ENCODE data around the gene ADRA2A.

The ADRA2A gene

GRCh38 chr10:111125102-111125501 is 48.3 kb downstream of the ADRA2A start:
- DNase-seq: no peak
- Histone ChIP-seq H3K4me3 (ENCODE audit: low read depth in 1 of 2, low read length in 2 of 2) (no peak overlapping the region), H3K79me2 (ENCODE audit: insufficient read depth, low read length) (no peaks in the 10 kb centered on the region), H3K9ac (ENCODE audit: low read depth, low read length) (no peak overlapping the region), H2AFZ (ENCODE audit: low read depth, low read length) (no peak overlapping the region), H3K9me3 (ENCODE audit: insufficient read depth, low read length, severe bottlenecking) (no peaks in the 10 kb centered on the region), H3K4me1 (ENCODE audit: insufficient read depth, low read length) (no peaks in the 10 kb centered on the region), H3K27me3 (ENCODE audit: insufficient read depth, low read length, poor library complexity) (no peaks in the 10 kb centered on the region), H3K36me3 (ENCODE audit: insufficient read depth, low read length) (no peaks in the 10 kb centered on the region), H3K27ac (ENCODE audit: low read length) (no peak overlapping the region), H3K4me2 (ENCODE audit: insufficient read depth, low read length) (no peak overlapping the region), H4K20me1 (ENCODE audit: insufficient read depth, low read length) (no peaks in the 10 kb centered on the region)
- no peak for ATAC-seq (ENCODE audit: insufficient read depth, low read depth)
- TF ChIP-seq, protein P1, sequence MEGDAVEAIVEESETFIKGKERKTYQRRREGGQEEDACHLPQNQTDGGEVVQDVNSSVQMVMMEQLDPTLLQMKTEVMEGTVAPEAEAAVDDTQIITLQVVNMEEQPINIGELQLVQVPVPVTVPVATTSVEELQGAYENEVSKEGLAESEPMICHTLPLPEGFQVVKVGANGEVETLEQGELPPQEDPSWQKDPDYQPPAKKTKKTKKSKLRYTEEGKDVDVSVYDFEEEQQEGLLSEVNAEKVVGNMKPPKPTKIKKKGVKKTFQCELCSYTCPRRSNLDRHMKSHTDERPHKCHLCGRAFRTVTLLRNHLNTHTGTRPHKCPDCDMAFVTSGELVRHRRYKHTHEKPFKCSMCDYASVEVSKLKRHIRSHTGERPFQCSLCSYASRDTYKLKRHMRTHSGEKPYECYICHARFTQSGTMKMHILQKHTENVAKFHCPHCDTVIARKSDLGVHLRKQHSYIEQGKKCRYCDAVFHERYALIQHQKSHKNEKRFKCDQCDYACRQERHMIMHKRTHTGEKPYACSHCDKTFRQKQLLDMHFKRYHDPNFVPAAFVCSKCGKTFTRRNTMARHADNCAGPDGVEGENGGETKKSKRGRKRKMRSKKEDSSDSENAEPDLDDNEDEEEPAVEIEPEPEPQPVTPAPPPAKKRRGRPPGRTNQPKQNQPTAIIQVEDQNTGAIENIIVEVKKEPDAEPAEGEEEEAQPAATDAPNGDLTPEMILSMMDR (IDR thresholded peaks at IDR 0.05; ENCODE audit: borderline replicate concordance, extremely low read depth, low read length, poor library complexity, severe bottlenecking): no peak
- no peak for TF ChIP-seq EZH2 (IDR thresholded peaks at IDR 0.05; ENCODE audit: borderline replicate concordance, low read depth, low read length, severe bottlenecking)

GRCh38 chr10:111126077-111126476 is 49.2 kb downstream of the ADRA2A start:
- Histone ChIP-seq H3K4me3 (ENCODE audit: low read depth in 1 of 2, low read length in 2 of 2) (no peak overlapping the region), H2AFZ (ENCODE audit: low read depth, low read length) (no peak overlapping the region), H3K9me3 (ENCODE audit: insufficient read depth, low read length, severe bottlenecking) (no peaks in the 10 kb centered on the region), H3K27me3 (ENCODE audit: insufficient read depth, low read length, poor library complexity) (no peaks in the 10 kb centered on the region), H3K79me2 (ENCODE audit: insufficient read depth, low read length) (no peaks in the 10 kb centered on the region), H3K9ac (ENCODE audit: low read depth, low read length) (no peak overlapping the region), H3K36me3 (ENCODE audit: insufficient read depth, low read length) (no peaks in the 10 kb centered on the region), H3K4me2 (ENCODE audit: insufficient read depth, low read length) (no peak overlapping the region), H4K20me1 (ENCODE audit: insufficient read depth, low read length) (no peaks in the 10 kb centered on the region), H3K4me1 (ENCODE audit: insufficient read depth, low read length) (no peaks in the 10 kb centered on the region), H3K27ac (ENCODE audit: low read length) (no peak overlapping the region)
- DNase-seq (no peak), ATAC-seq (ENCODE audit: insufficient read depth, low read depth) (no peak)
- TF ChIP-seq EZH2 (IDR thresholded peaks at IDR 0.05; ENCODE audit: borderline replicate concordance, low read depth, low read length, severe bottlenecking): no peak
- TF ChIP-seq, protein P1 (IDR thresholded peaks at IDR 0.05; ENCODE audit: borderline replicate concordance, extremely low read depth, low read length, poor library complexity, severe bottlenecking): no peak

GRCh38 chr10:111127081-111127848 is 50.4 kb downstream of the ADRA2A start:
- no peak for DNase-seq
- Histone ChIP-seq H3K9ac (ENCODE audit: low read depth, low read length) (no peak overlapping the region), H2AFZ (ENCODE audit: low read depth, low read length) (no peak overlapping the region), H3K9me3 (ENCODE audit: insufficient read depth, low read length, severe bottlenecking) (no peaks in the 10 kb centered on the region), H4K20me1 (ENCODE audit: insufficient read depth, low read length) (no peaks in the 10 kb centered on the region), H3K79me2 (ENCODE audit: insufficient read depth, low read length) (no peaks in the 10 kb centered on the region), H3K4me1 (ENCODE audit: insufficient read depth, low read length) (no peaks in the 10 kb centered on the region), H3K27ac (ENCODE audit: low read length) (no peak overlapping the region), H3K4me3 (ENCODE audit: low read depth in 1 of 2, low read length in 2 of 2) (no peak overlapping the region), H3K36me3 (ENCODE audit: insufficient read depth, low read length) (no peaks in the 10 kb centered on the region), H3K4me2 (ENCODE audit: insufficient read depth, low read length) (no peak overlapping the region), H3K27me3 (ENCODE audit: insufficient read depth, low read length, poor library complexity) (no peaks in the 10 kb centered on the region)
- no peak for TF ChIP-seq EZH2 (IDR thresholded peaks at IDR 0.05; ENCODE audit: borderline replicate concordance, low read depth, low read length, severe bottlenecking)
- TF ChIP-seq, protein P1 (IDR thresholded peaks at IDR 0.05; ENCODE audit: borderline replicate concordance, extremely low read depth, low read length, poor library complexity, severe bottlenecking): no peak
- no peak for ATAC-seq (ENCODE audit: insufficient read depth, low read depth)

Data from DND-41 (cell line).